Measurements from ENCODE around the gene TTLL4. TPM values are rescaled to one million over a fixed set of nuclear protein-coding genes. Genes with fewer than 3 reads are reported as not detected.

The TTLL4 gene
- total and polyA plus RNA-seq, 2 experiments from 2014 or later: 53.5 to 77.8 TPM

DNA sequence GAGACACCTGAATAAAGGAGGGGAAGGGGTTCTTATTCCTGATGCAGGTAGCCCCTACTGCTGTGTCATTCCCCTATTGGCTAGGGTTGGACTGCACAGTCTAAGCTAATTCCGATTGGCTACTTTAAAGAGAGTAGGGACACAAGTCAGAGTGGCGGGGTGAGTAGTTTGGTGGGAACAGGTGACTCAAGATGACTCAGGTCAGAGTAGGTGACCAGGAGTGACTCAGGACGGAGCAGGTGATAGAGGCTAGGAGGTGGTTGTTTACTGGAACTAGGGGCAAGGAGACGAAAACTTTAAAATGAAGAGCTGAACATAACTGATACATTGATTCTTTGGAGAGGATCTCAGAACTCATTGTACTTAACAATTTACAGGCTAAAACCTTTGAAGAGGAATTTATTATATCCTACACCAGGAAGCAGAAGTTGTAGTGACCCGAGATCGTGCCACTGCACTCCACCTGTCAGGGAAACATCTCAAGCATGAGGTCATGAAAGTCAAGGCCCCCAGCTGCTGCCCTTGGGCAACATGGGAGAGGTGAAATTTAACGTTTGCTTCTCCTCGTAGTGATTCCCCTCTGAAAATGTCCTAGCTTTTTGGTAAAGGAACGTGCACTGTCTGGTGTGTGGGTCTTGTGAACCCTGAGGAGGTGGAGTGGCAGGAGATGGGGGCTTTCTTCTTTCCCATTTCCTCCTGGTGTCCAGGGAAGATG lies 66.8 kb downstream of the TTLL4 start:
- Mint-ChIP-seq H3K36me3 (ENCODE audit: low read depth) (peaks cover 19% of the 10 kb centered on the region), H3K27ac (no peak overlapping the region), H3K4me1 (peaks cover 10% of the 10 kb centered on the region), H3K9me3 (peaks cover 26% of the 10 kb centered on the region), H3K4me3 (no peak overlapping the region), H3K27me3 (ENCODE audit: insufficient read depth, low read depth, poor library complexity) (peaks cover 15% of the 10 kb centered on the region)
- Histone ChIP-seq H3K27me3 (ENCODE audit: insufficient read depth) (peaks cover 28% of the 10 kb centered on the region), H3K4me3 (no peak overlapping the region), H3K27ac (ENCODE audit: low read depth) (no peak overlapping the region), H3F3A (replicated peaks; ENCODE audit: low read depth) (no peaks in the 10 kb centered on the region), H4K20me1 (replicated peaks; ENCODE audit: insufficient read depth) (peaks cover under 1% of the 10 kb centered on the region; the same call in 1 of the 2 replicates), H3K4me2 (no peak overlapping the region), H3K79me2 (replicated peaks; ENCODE audit: insufficient read depth) (no peaks in the 10 kb centered on the region), H2AFZ (no peak overlapping the region), H3K9me2 (ENCODE audit: insufficient read depth) (peaks cover 7% of the 10 kb centered on the region; the same call in 1 of the 2 replicates), H3K4me1 (ENCODE audit: insufficient read depth) (no peaks in the 10 kb centered on the region), H3K36me3 (ENCODE audit: insufficient read depth) (no peaks in the 10 kb centered on the region; the same call in 1 of the 2 replicates)
- TF ChIP-seq, protein P1, sequence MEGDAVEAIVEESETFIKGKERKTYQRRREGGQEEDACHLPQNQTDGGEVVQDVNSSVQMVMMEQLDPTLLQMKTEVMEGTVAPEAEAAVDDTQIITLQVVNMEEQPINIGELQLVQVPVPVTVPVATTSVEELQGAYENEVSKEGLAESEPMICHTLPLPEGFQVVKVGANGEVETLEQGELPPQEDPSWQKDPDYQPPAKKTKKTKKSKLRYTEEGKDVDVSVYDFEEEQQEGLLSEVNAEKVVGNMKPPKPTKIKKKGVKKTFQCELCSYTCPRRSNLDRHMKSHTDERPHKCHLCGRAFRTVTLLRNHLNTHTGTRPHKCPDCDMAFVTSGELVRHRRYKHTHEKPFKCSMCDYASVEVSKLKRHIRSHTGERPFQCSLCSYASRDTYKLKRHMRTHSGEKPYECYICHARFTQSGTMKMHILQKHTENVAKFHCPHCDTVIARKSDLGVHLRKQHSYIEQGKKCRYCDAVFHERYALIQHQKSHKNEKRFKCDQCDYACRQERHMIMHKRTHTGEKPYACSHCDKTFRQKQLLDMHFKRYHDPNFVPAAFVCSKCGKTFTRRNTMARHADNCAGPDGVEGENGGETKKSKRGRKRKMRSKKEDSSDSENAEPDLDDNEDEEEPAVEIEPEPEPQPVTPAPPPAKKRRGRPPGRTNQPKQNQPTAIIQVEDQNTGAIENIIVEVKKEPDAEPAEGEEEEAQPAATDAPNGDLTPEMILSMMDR (conservative IDR thresholded peaks at IDR 0.05; ENCODE audit: low read depth in 2 of 2): no peak
- ATAC-seq (no peak), DNase-seq (ENCODE audit: low spot score) (no peak)

GRCh38 chr2:218780046-218780445 lies 69.4 kb downstream of the TTLL4 start:
- Mint-ChIP-seq H3K4me1 (peaks cover 13% of the 10 kb centered on the region), H3K9me3 (peaks cover 22% of the 10 kb centered on the region), H3K27ac (no peak overlapping the region), H3K4me3 (no peak overlapping the region), H3K27me3 (ENCODE audit: insufficient read depth, low read depth, poor library complexity) (peaks cover 30% of the 10 kb centered on the region), H3K36me3 (ENCODE audit: low read depth) (peaks cover 19% of the 10 kb centered on the region; the same call in 2 of the 3 replicates)
- Histone ChIP-seq H3K27ac (ENCODE audit: low read depth) (no peak overlapping the region), H3K36me3 (ENCODE audit: insufficient read depth) (no peaks in the 10 kb centered on the region; the same call in 1 of the 2 replicates), H3K27me3 (ENCODE audit: insufficient read depth) (peaks cover 52% of the 10 kb centered on the region), H4K20me1 (replicated peaks; ENCODE audit: insufficient read depth) (peaks cover 5% of the 10 kb centered on the region; the same call in 1 of the 2 replicates), H3F3A (replicated peaks; ENCODE audit: low read depth) (0 out of 2 replicates have a peak, but pooled peaks cover 3% of the 10 kb centered on the region), H3K4me2 (no peak overlapping the region), H3K79me2 (replicated peaks; ENCODE audit: insufficient read depth) (no peaks in the 10 kb centered on the region), H3K4me3 (no peak overlapping the region), H3K4me1 (ENCODE audit: insufficient read depth) (no peaks in the 10 kb centered on the region), H3K9me2 (ENCODE audit: insufficient read depth) (no peaks in the 10 kb centered on the region), H2AFZ (no peak overlapping the region)
- ATAC-seq: no peak
- no peak for DNase-seq (ENCODE audit: low spot score)
- no peak for TF ChIP-seq POLR2AphosphoS5 (IDR thresholded peaks at IDR 0.05; ENCODE audit: low read depth)
- TF ChIP-seq, protein P2, sequence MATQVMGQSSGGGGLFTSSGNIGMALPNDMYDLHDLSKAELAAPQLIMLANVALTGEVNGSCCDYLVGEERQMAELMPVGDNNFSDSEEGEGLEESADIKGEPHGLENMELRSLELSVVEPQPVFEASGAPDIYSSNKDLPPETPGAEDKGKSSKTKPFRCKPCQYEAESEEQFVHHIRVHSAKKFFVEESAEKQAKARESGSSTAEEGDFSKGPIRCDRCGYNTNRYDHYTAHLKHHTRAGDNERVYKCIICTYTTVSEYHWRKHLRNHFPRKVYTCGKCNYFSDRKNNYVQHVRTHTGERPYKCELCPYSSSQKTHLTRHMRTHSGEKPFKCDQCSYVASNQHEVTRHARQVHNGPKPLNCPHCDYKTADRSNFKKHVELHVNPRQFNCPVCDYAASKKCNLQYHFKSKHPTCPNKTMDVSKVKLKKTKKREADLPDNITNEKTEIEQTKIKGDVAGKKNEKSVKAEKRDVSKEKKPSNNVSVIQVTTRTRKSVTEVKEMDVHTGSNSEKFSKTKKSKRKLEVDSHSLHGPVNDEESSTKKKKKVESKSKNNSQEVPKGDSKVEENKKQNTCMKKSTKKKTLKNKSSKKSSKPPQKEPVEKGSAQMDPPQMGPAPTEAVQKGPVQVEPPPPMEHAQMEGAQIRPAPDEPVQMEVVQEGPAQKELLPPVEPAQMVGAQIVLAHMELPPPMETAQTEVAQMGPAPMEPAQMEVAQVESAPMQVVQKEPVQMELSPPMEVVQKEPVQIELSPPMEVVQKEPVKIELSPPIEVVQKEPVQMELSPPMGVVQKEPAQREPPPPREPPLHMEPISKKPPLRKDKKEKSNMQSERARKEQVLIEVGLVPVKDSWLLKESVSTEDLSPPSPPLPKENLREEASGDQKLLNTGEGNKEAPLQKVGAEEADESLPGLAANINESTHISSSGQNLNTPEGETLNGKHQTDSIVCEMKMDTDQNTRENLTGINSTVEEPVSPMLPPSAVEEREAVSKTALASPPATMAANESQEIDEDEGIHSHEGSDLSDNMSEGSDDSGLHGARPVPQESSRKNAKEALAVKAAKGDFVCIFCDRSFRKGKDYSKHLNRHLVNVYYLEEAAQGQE (IDR thresholded peaks at IDR 0.05; ENCODE audit: unreplicated experiment): no peak
- TF ChIP-seq, protein P1 (conservative IDR thresholded peaks at IDR 0.05; ENCODE audit: low read depth in 2 of 2): no peak
- TF ChIP-seq ETS1 (IDR thresholded peaks at IDR 0.05): no peak
- no peak for TF ChIP-seq CREB1 (CRISPR knock-in tag; IDR thresholded peaks at IDR 0.05; ENCODE audit: low read depth)
- TF ChIP-seq ZNF331 (CRISPR knock-in tag; IDR thresholded peaks at IDR 0.05; ENCODE audit: low read depth): no peak
- TF ChIP-seq NANOG (IDR thresholded peaks at IDR 0.05; ENCODE audit: borderline replicate concordance): no peak
- TF ChIP-seq JUNB (IDR thresholded peaks at IDR 0.05; ENCODE audit: unreplicated experiment): no peak
- no peak for TF ChIP-seq STAT1 (IDR thresholded peaks at IDR 0.05; ENCODE audit: unreplicated experiment)
- TF ChIP-seq ZNF114 (CRISPR knock-in tag; IDR thresholded peaks at IDR 0.05): no peak
- TF ChIP-seq EZH2 (IDR thresholded peaks at IDR 0.05; ENCODE audit: low read depth, unreplicated experiment): no peak
- no peak for TF ChIP-seq EZH2phosphoT487 (IDR thresholded peaks at IDR 0.05; ENCODE audit: unreplicated experiment)

All from GM23338 (cell line).